ENCODE measurements around the gene LONP1.

LONP1 gene

GRCh38 chr19:5667751-5668271, 52.1 kb downstream of the LONP1 start:
- H3K36me3 ChIP-seq (ENCODE audit: insufficient read depth, low read length) = peaks cover 13% of the 10 kb centered on the region
- peaks cover 6% of the 10 kb centered on the region; the same call in 1 of the 2 replicates for H3K4me1 ChIP-seq (ENCODE audit: insufficient read depth, low read length)
- H3K9me3 ChIP-seq (ENCODE audit: control insufficient read depth, insufficient read depth, low read length) = no peaks in the 10 kb centered on the region
- no peak overlapping the region for H3K9ac ChIP-seq (ENCODE audit: low read depth, low read length)

- H3K9ac ChIP-seq (ENCODE audit: low read depth, low read length) = no peak overlapping the region
- peaks cover 13% of the 10 kb centered on the region for H3K36me3 ChIP-seq (ENCODE audit: insufficient read depth, low read length)
- peaks cover 6% of the 10 kb centered on the region; the same call in 1 of the 2 replicates for H3K4me1 ChIP-seq (ENCODE audit: insufficient read depth, low read length)
- no peaks in the 10 kb centered on the region for H3K9me3 ChIP-seq (ENCODE audit: control insufficient read depth, insufficient read depth, low read length)
These were observed 52.9 kb downstream of the LONP1 start for GRCh38 chr19:5666921-5667610.

GRCh38 chr19:5665781-5666513, 54.0 kb downstream of the LONP1 start:
- peaks cover 6% of the 10 kb centered on the region; the same call in 1 of the 2 replicates for H3K4me1 ChIP-seq (ENCODE audit: insufficient read depth, low read length)
- no peaks in the 10 kb centered on the region for H3K9me3 ChIP-seq (ENCODE audit: control insufficient read depth, insufficient read depth, low read length)
- H3K9ac ChIP-seq (ENCODE audit: low read depth, low read length) = no peak overlapping the region
- H3K36me3 ChIP-seq (ENCODE audit: insufficient read depth, low read length) = peaks cover 13% of the 10 kb centered on the region

- peaks cover 25% of the 10 kb centered on the region for H3K36me3 ChIP-seq (ENCODE audit: insufficient read depth, low read length)
- no peaks in the 10 kb centered on the region for H3K9me3 ChIP-seq (ENCODE audit: control insufficient read depth, insufficient read depth, low read length)
- peaks cover 6% of the 10 kb centered on the region; the same call in 1 of the 2 replicates for H3K4me1 ChIP-seq (ENCODE audit: insufficient read depth, low read length)
- H3K9ac ChIP-seq (ENCODE audit: low read depth, low read length) = no peak overlapping the region
These were observed 55.4 kb downstream of the LONP1 start for GRCh38 chr19:5664515-5664914.

- Histone ChIP-seq H3K9ac (ENCODE audit: low read depth, low read length) (no peak overlapping the region), H3K9me3 (ENCODE audit: control insufficient read depth, insufficient read depth, low read length) (no peaks in the 10 kb centered on the region), H3K36me3 (ENCODE audit: insufficient read depth, low read length) (peaks cover 26% of the 10 kb centered on the region), H3K4me1 (ENCODE audit: insufficient read depth, low read length) (peaks cover 6% of the 10 kb centered on the region; the same call in 1 of the 2 replicates)
These were observed 56.0 kb downstream of the LONP1 start for GRCh38 chr19:5663904-5664303.

- H3K4me1 ChIP-seq (ENCODE audit: insufficient read depth, low read length) = no peaks in the 10 kb centered on the region; the same call in 1 of the 2 replicates
- H3K9me3 ChIP-seq (ENCODE audit: control insufficient read depth, insufficient read depth, low read length) = no peaks in the 10 kb centered on the region
- no peak overlapping the region for H3K9ac ChIP-seq (ENCODE audit: low read depth, low read length)
- H3K36me3 ChIP-seq (ENCODE audit: insufficient read depth, low read length) = peaks cover 31% of the 10 kb centered on the region
These were observed 58.5 kb downstream of the LONP1 start for GRCh38 chr19:5661483-5661882.

- no peak overlapping the region for H3K9ac ChIP-seq (ENCODE audit: low read depth, low read length)
- H3K4me1 ChIP-seq (ENCODE audit: insufficient read depth, low read length) = no peaks in the 10 kb centered on the region
- H3K9me3 ChIP-seq (ENCODE audit: control insufficient read depth, insufficient read depth, low read length) = no peaks in the 10 kb centered on the region
- peaks cover 48% of the 10 kb centered on the region for H3K36me3 ChIP-seq (ENCODE audit: insufficient read depth, low read length)
These were observed 64.5 kb downstream of the LONP1 start for GRCh38 chr19:5655412-5655811.

GRCh38 chr19:5654931-5655330, 65.0 kb downstream of the LONP1 start:
- Histone ChIP-seq H3K9me3 (ENCODE audit: control insufficient read depth, insufficient read depth, low read length) (no peaks in the 10 kb centered on the region), H3K9ac (ENCODE audit: low read depth, low read length) (no peak overlapping the region), H3K4me1 (ENCODE audit: insufficient read depth, low read length) (no peaks in the 10 kb centered on the region), H3K36me3 (ENCODE audit: insufficient read depth, low read length) (peaks cover 47% of the 10 kb centered on the region)

GRCh38 chr19:5652261-5652660, 67.7 kb downstream of the LONP1 start:
- H3K4me1 ChIP-seq (ENCODE audit: insufficient read depth, low read length) = no peaks in the 10 kb centered on the region
- no peak overlapping the region for H3K9ac ChIP-seq (ENCODE audit: low read depth, low read length)
- H3K9me3 ChIP-seq (ENCODE audit: control insufficient read depth, insufficient read depth, low read length) = no peaks in the 10 kb centered on the region
- H3K36me3 ChIP-seq (ENCODE audit: insufficient read depth, low read length) = peaks cover 54% of the 10 kb centered on the region

- no peaks in the 10 kb centered on the region for H3K4me1 ChIP-seq (ENCODE audit: insufficient read depth, low read length)
- H3K36me3 ChIP-seq (ENCODE audit: insufficient read depth, low read length) = peaks cover 58% of the 10 kb centered on the region
- H3K9ac ChIP-seq (ENCODE audit: low read depth, low read length) = no peak overlapping the region
- H3K9me3 ChIP-seq (ENCODE audit: control insufficient read depth, insufficient read depth, low read length) = no peaks in the 10 kb centered on the region
These were observed 68.6 kb downstream of the LONP1 start for GRCh38 chr19:5651361-5651760.

GRCh38 chr19:5648464-5648863, 71.5 kb downstream of the LONP1 start:
- Histone ChIP-seq H3K9me3 (ENCODE audit: control insufficient read depth, insufficient read depth, low read length) (no peaks in the 10 kb centered on the region), H3K36me3 (ENCODE audit: insufficient read depth, low read length) (peaks cover 57% of the 10 kb centered on the region)

GRCh38 chr19:5646703-5647102, 73.2 kb downstream of the LONP1 start:
- Histone ChIP-seq H3K4me1 (ENCODE audit: insufficient read depth, low read length) (no peaks in the 10 kb centered on the region), H3K9ac (ENCODE audit: low read depth, low read length) (no peak overlapping the region), H3K36me3 (ENCODE audit: insufficient read depth, low read length) (peaks cover 46% of the 10 kb centered on the region), H3K9me3 (ENCODE audit: control insufficient read depth, insufficient read depth, low read length) (no peaks in the 10 kb centered on the region)

More at GRCh38 chr19:5648464-5648863, 71.5 kb downstream of the LONP1 start:
- Histone ChIP-seq H3K9ac (ENCODE audit: low read depth, low read length) (no peak overlapping the region), H3K4me1 (ENCODE audit: insufficient read depth, low read length) (no peaks in the 10 kb centered on the region)

- no peak overlapping the region for H3K9ac ChIP-seq (ENCODE audit: low read depth, low read length)
- no peaks in the 10 kb centered on the region for H3K9me3 ChIP-seq (ENCODE audit: control insufficient read depth, insufficient read depth, low read length)
- H3K4me1 ChIP-seq (ENCODE audit: insufficient read depth, low read length) = no peaks in the 10 kb centered on the region
- peaks cover 43% of the 10 kb centered on the region for H3K36me3 ChIP-seq (ENCODE audit: insufficient read depth, low read length)
These were observed 74.5 kb downstream of the LONP1 start for GRCh38 chr19:5645409-5645808.

- Histone ChIP-seq H3K9ac (ENCODE audit: low read depth, low read length) (no peak overlapping the region), H3K4me1 (ENCODE audit: insufficient read depth, low read length) (no peaks in the 10 kb centered on the region), H3K9me3 (ENCODE audit: control insufficient read depth, insufficient read depth, low read length) (no peaks in the 10 kb centered on the region), H3K36me3 (ENCODE audit: insufficient read depth, low read length) (peaks cover 36% of the 10 kb centered on the region)
These were observed 75.9 kb downstream of the LONP1 start for GRCh38 chr19:5644037-5644436.

- no peak overlapping the region for H3K9ac ChIP-seq (ENCODE audit: low read depth, low read length)
- H3K4me1 ChIP-seq (ENCODE audit: insufficient read depth, low read length) = no peaks in the 10 kb centered on the region
- no peaks in the 10 kb centered on the region for H3K9me3 ChIP-seq (ENCODE audit: control insufficient read depth, insufficient read depth, low read length)
- peaks cover 31% of the 10 kb centered on the region for H3K36me3 ChIP-seq (ENCODE audit: insufficient read depth, low read length)
These were observed 76.9 kb downstream of the LONP1 start for GRCh38 chr19:5643060-5643459.
